Endothelial cell of umbilical vein (primary cell): ENCODE measurements around the gene MIPEP. TPM values are rescaled to one million over a fixed set of nuclear protein-coding genes. Genes with fewer than 3 reads are reported as not detected.
A peak's percentile ranks its signal among the peaks of the same experiment; 100 is the strongest.

ENCODE experiments used
- BruUV-seq: library from RNA; stranded (reverse); fragments of 400-500 nt; replicated peaks from 2 replicates; lab custom pipeline; 2021; lab: Mats Ljungman, UMichigan
- CTCF ChIA-PET: fragments of 300-600, 350-600 bp; sonication (Branson Sonifier 250); formaldehyde crosslinking; loops from one replicate; lab custom pipeline; 2021; ENCODE audit warnings: antibody characterized with exemption, inconsistent platforms; lab: Charles Lee
- POLR2A ChIA-PET: fragments of 300-600, 350-600 bp; sonication (Branson Sonifier 250); formaldehyde crosslinking; loops from one replicate; lab custom pipeline; 2021; ENCODE audit warnings: antibody characterized with exemption, inconsistent platforms; lab: Charles Lee
- DNase-seq: peaks from one replicate; pipeline ENCODE4 v3.0.0-alpha.2; 2011; ENCODE audit warnings: low read depth, low spot score
- FAIRE-seq: peaks from 2 replicates; lab custom pipeline; 2011; peaks lifted over from hg19 to GRCh38; lab: Jason Lieb, UNC
- H2AFZ ChIP-seq: 2 replicates; pipeline ENCODE4 v1.6.0; 2012; ENCODE audit warnings: low read depth, low read length, control low read depth, inconsistent platforms
- H3K27ac ChIP-seq: 2 replicates; pipeline ENCODE4 v1.5.1; 2011; ENCODE audit warnings: low read depth, mild to moderate bottlenecking, control low read depth, low read length, moderate library complexity; ENCODE audit not compliant: insufficient read depth
- H3K27me3 ChIP-seq, 2 experiments: 2 replicates each; pipeline versions ENCODE4 v1.6.0 to v1.6.1; 2011; ENCODE audit warnings: low read length in 2 of 2, mixed read lengths in 1 of 2; ENCODE audit not compliant: control insufficient read depth in 2 of 2, insufficient read depth in 2 of 2
- H3K36me3 ChIP-seq, 2 experiments: 2 replicates in 1 of 2; 3 replicates in 1 of 2; pipeline ENCODE4 v1.5.1; 2011; ENCODE audit warnings: low read length in 2 of 2, mild to moderate bottlenecking in 1 of 2, moderate library complexity in 1 of 2; ENCODE audit not compliant: control insufficient read depth in 2 of 2, insufficient read depth in 2 of 2; ENCODE audit errors: extremely low read depth in 1 of 2
- H3K4me1 ChIP-seq: 3 replicates; pipeline ENCODE4 v1.5.1; 2011; ENCODE audit warnings: mild to moderate bottlenecking, low read length; ENCODE audit not compliant: control insufficient read depth, insufficient read depth; ENCODE audit errors: extremely low read depth
- H3K4me2 ChIP-seq: 2 replicates; pipeline ENCODE4 v1.6.1; 2011; ENCODE audit warnings: low read length, control low read depth, mixed read lengths; ENCODE audit not compliant: insufficient read depth
- H3K4me3 ChIP-seq, 3 experiments: fragments of 200-600 bp in 1 of 3; sonication (generic), shearing (Covaris generic) in 1 of 3; replicated peaks in 1 of 3; 2 replicates each; pipeline ENCODE4 v1.5.1; 2011 to 2016; ENCODE audit warnings: control low read depth in 3 of 3, low read length in 3 of 3, mild to moderate bottlenecking in 2 of 3, inconsistent platforms in 1 of 3, low read depth in 1 of 3, moderate library complexity in 1 of 3; ENCODE audit not compliant: insufficient read depth in 1 of 3
- H3K79me2 ChIP-seq: 2 replicates; pipeline ENCODE4 v1.6.0; 2012; ENCODE audit warnings: low read length, inconsistent platforms; ENCODE audit not compliant: control insufficient read depth, insufficient read depth
- H3K9ac ChIP-seq: replicated peaks from 2 replicates; pipeline ENCODE3; 2011; ENCODE audit warnings: low read length, control low read depth; ENCODE audit not compliant: insufficient read depth; ENCODE audit errors: extremely low read depth
- H3K9me1 ChIP-seq: replicated peaks from 3 replicates; pipeline ENCODE4 v1.6.0; 2011; ENCODE audit warnings: mild to moderate bottlenecking, low read length; ENCODE audit not compliant: control insufficient read depth, insufficient read depth; ENCODE audit errors: extremely low read depth
- H3K9me3 ChIP-seq: replicated peaks from 2 replicates; pipeline ENCODE4 v1.5.1; 2012; ENCODE audit warnings: low read length, inconsistent platforms; ENCODE audit not compliant: control insufficient read depth, insufficient read depth
- H4K20me1 ChIP-seq: replicated peaks from 2 replicates; pipeline ENCODE3; 2011; ENCODE audit warnings: mild to moderate bottlenecking, low read length; ENCODE audit not compliant: control insufficient read depth, insufficient read depth; ENCODE audit errors: extremely low read depth
- CTCF ChIP-seq, 2 donors: IDR thresholded peaks; 1 replicate in 1 of 2; 2 replicates in 1 of 2; pipeline ENCODE4 v1.5.1; 2011; ENCODE audit warnings: low read length in 2 of 2, mild to moderate bottlenecking in 2 of 2, moderate library complexity in 2 of 2, control low read depth in 1 of 2, inconsistent platforms in 1 of 2, low read depth in 1 of 2; ENCODE audit not compliant: insufficient read depth in 1 of 2; ENCODE audit errors: extremely low read depth in 1 of 2
- EZH2 ChIP-seq: IDR thresholded peaks from 2 replicates; pipeline ENCODE4 v1.6.1; 2012; ENCODE audit warnings: borderline replicate concordance, low read depth, mild to moderate bottlenecking, moderate library complexity, low read length, inconsistent platforms; ENCODE audit not compliant: severe bottlenecking
- FOS ChIP-seq: IDR thresholded peaks from 2 replicates; pipeline ENCODE4 v1.6.1; 2011; ENCODE audit warnings: mild to moderate bottlenecking, low read length, moderate library complexity, borderline replicate concordance; ENCODE audit not compliant: insufficient read depth
- GATA2 ChIP-seq: IDR thresholded peaks from 2 replicates; pipeline ENCODE4 v1.7.0; 2011; ENCODE audit warnings: low read depth, mild to moderate bottlenecking, moderate library complexity, mixed read lengths, low read length; ENCODE audit not compliant: insufficient read length, insufficient read depth
- JUN ChIP-seq: IDR thresholded peaks from 2 replicates; pipeline ENCODE4 v1.6.1; 2011; ENCODE audit warnings: borderline replicate concordance, low read depth; ENCODE audit not compliant: insufficient read length, insufficient read depth
- MYC ChIP-seq: IDR thresholded peaks from one replicate; pipeline ENCODE4 v1.6.1; 2011; ENCODE audit warnings: mild to moderate bottlenecking, low read depth, low read length
- POLR2A ChIP-seq: IDR thresholded peaks from 2 replicates; pipeline ENCODE4 v1.6.1; 2012; ENCODE audit warnings: low read depth, mild to moderate bottlenecking, control low read depth, low read length
- POLR2AphosphoS5 ChIP-seq: IDR thresholded peaks from 2 replicates; pipeline ENCODE4 v1.6.1; 2012; ENCODE audit warnings: low read depth, mild to moderate bottlenecking, control low read depth, low read length, moderate library complexity; ENCODE audit not compliant: insufficient read depth
- dilution Hi-C: fragments of 300-500 bp; cut with MboI; formaldehyde crosslinking; loops from one replicate; pipeline ENCODE4 v1.15.0; 2019; ENCODE audit warnings: low sequenced_read_pairs; ENCODE audit not compliant: extremely low pct_ligation_motif_present
- intact Hi-C: fragments of 100-400 bp; cut with micrococcal nuclease; formaldehyde crosslinking; loops from one replicate; pipeline ENCODE4 v1.10.0; 2022
- polyA plus RNA-seq, 4 experiments: library from polyadenylated mRNA; depleted of rRNA in 3 of 4; stranded (reverse) in 3 of 4; unstranded in 1 of 4; fragments of >200 nt; gene quantifications; 2 replicates each; pipeline versions ENCODE4 v1.2.1 to v1.2.3, GENCODE V29; 2011 to 2012; ENCODE audit warnings: missing spikeins in 1 of 4
- total RNA-seq: library from RNA; stranded (reverse); gene quantifications from 2 replicates; pipeline ENCODE4 v1.2.3, GENCODE V29; 2021
- TF ChIP-seq, protein P1 (sequence below): IDR thresholded peaks from 2 replicates; pipeline ENCODE4 v1.6.1; 2011; ENCODE audit not compliant: insufficient read depth, insufficient read length

MIPEP gene
- total and polyA plus RNA-seq, 2 donors (not counting 3 experiments of a cell fraction or from before 2014, with no cell fraction given) = 12.4 to 19.2 TPM

DNA sequence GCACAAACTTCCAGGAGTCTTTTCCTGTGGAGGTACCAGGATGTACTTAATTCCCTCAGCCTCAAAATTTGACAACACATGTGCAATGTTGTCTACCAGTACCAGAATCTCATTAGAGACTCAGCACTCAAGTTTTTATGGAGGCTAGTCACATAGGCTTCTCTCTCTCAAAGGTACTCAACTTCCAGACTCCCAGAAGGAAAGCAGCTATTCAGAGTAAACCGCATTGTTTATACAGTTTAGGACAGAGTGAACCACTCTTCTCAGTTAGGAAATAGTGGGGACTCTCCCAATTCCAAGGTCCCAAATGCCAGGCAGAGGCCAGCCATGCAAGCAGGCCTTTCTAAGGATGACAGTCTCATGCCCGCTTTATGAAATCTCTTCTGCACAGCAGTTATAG, 16.6 kb upstream of the MIPEP start:
- H3K4me2 ChIP-seq = no peak overlapping the region
- no peaks in the 10 kb centered on the region for H3K9me1 ChIP-seq
- no peaks in the 10 kb centered on the region for H4K20me1 ChIP-seq
- H3K4me3 ChIP-seq = no peak overlapping the region
- H3K9ac ChIP-seq = no peak overlapping the region
- FAIRE-seq (no peak), DNase-seq (no peak)
- peaks cover 18% of the 10 kb centered on the region for H3K4me1 ChIP-seq
- ChIA-PET POLR2A (no interaction called here), CTCF (interaction anchor here (1.0 kb wide), 1 partner anchor 55 kb away, joined by 3 read pairs; no protein-coding TSS in a partner anchor)
- H3K9me3 ChIP-seq = no peaks in the 10 kb centered on the region
- no peak overlapping the region for H3K27ac ChIP-seq
- intact Hi-C loops = no loop called here
- dilution Hi-C loops = no loop called here
- H3K27me3 ChIP-seq = no peaks in the 10 kb centered on the region
- no peaks in the 10 kb centered on the region for H3K36me3 ChIP-seq
- TF ChIP-seq CTCF (IDR thresholded peaks at IDR 0.05; ENCODE audit: extremely low read depth in 1 of 2, insufficient read depth in 1 of 2, low read depth in 1 of 2, low read length in 2 of 2) = no peak
- TF ChIP-seq GATA2 = no peak
- no peak for TF ChIP-seq JUN
- no peak overlapping the region for H2AFZ ChIP-seq
- no peaks in the 10 kb centered on the region for H3K79me2 ChIP-seq
- no TSS peak for BruUV-seq

GRCh38 chr13:23903906-23904280, 14.7 kb upstream of the MIPEP start:
- Histone ChIP-seq H3K36me3 (no peaks in the 10 kb centered on the region), H3K4me2 (peak overlapping the region; percentile 34), H3K4me3 (peak overlapping the region in 1 of 3 experiments; percentile 42), H3K4me1 (peaks cover 20% of the 10 kb centered on the region), H3K27me3 (no peaks in the 10 kb centered on the region), H3K9me3 (no peaks in the 10 kb centered on the region), H3K79me2 (no peaks in the 10 kb centered on the region), H3K9me1 (no peaks in the 10 kb centered on the region), H4K20me1 (no peaks in the 10 kb centered on the region), H2AFZ (peak overlapping the region; percentile 82), H3K9ac (no peak overlapping the region), H3K27ac (no peak overlapping the region)
- FAIRE-seq (no peak), DNase-seq (no peak)
- intact Hi-C loops (no loop called here), dilution Hi-C loops (no loop called here)
- BruUV-seq = no TSS peak
- CTCF ChIA-PET = interaction anchor here (0.9 to 1.9 kb wide), 3 partner anchors 15 to 57 kb away, joined by 3 to 7 read pairs (median 6); partner anchors contain the start of gene MIPEP
- TF ChIP-seq POLR2A (no peak), CTCF (IDR thresholded peaks at IDR 0.05; ENCODE audit: extremely low read depth in 1 of 2, insufficient read depth in 1 of 2, low read depth in 1 of 2, low read length in 2 of 2) (no peak), POLR2AphosphoS5 (no peak), JUN (no peak), GATA2 (no peak), MYC (no peak), EZH2 (no peak), FOS (no peak)
- TF ChIP-seq, protein P1, sequence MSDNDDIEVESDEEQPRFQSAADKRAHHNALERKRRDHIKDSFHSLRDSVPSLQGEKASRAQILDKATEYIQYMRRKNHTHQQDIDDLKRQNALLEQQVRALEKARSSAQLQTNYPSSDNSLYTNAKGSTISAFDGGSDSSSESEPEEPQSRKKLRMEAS = no peak
- POLR2A ChIA-PET = no interaction called here
